PFSK-1 (cell line): Measurements from ENCODE around the gene OR2G2.

Source experiments
- REST ChIP-seq, 2 experiments: IDR thresholded peaks; 2 replicates each; pipeline versions ENCODE4 v1.6.1 to v1.8.0; 2011 to 2012; ENCODE audit warnings: low read depth in 2 of 2, low read length in 2 of 2, control low read depth in 1 of 2, inconsistent platforms in 1 of 2, mild to moderate bottlenecking in 1 of 2, moderate library complexity in 1 of 2; ENCODE audit not compliant: insufficient read depth in 1 of 2
- SIN3A ChIP-seq: IDR thresholded peaks from 2 replicates; pipeline ENCODE4 v1.6.1; 2012; ENCODE audit warnings: mild to moderate bottlenecking, low read length, moderate library complexity, borderline replicate concordance; ENCODE audit not compliant: insufficient read depth

- TF ChIP-seq REST (IDR thresholded peaks at IDR 0.05; ENCODE audit: insufficient read depth in 1 of 2, low read depth in 2 of 2, low read length in 2 of 2) (no peak), SIN3A (no peak)
Observed at GRCh38 chr1:247539215-247539614, 48.9 kb upstream of the OR2G2 start.
